ENCODE results near the gene YY1. TPM values are rescaled to one million over a fixed set of nuclear protein-coding genes. Genes with fewer than 3 reads are reported as not detected.
"Not testable (repeated sequence)": the region's sequence is repeated elsewhere in the genome, so short reads cannot be mapped to it uniquely, and the experiment has no call there.

The YY1 gene
- total and polyA plus RNA-seq, 2 of the 4 experiments (the other 2 are of a cell fraction) = 21.7 to 29.9 TPM

- H3K36me3 ChIP-seq (ENCODE audit: control insufficient read depth, insufficient read depth, low read length); H3K9me3 ChIP-seq (ENCODE audit: control insufficient read depth, insufficient read depth, low read length); dilution Hi-C loops (cut with HindIII; ENCODE audit: low sequenced_read_pairs, unreplicated experiment); H3K27ac ChIP-seq (ENCODE audit: insufficient read depth, low read length); H3K18ac ChIP-seq (ENCODE audit: low read depth, low read length); H2AFZ ChIP-seq (replicated peaks; ENCODE audit: low read length, poor library complexity); H2BK120ac ChIP-seq (ENCODE audit: low read depth, low read length); BruUV-seq (replicated peaks); H4K5ac ChIP-seq (ENCODE audit: low read depth, low read length); H3K27me3 ChIP-seq (ENCODE audit: control insufficient read depth, insufficient read depth, low read length); H3K79me1 ChIP-seq (ENCODE audit: low read depth in 1 of 2, low read length in 2 of 2); H3K9ac ChIP-seq (ENCODE audit: low read depth, low read length); H3K4me2 ChIP-seq (ENCODE audit: low read depth, low read length); H3K14ac ChIP-seq (replicated peaks; ENCODE audit: low read depth, low read length); H3K23ac ChIP-seq (ENCODE audit: low read depth, low read length); H4K8ac ChIP-seq (ENCODE audit: low read depth in 2 of 2, low read length in 2 of 2); intact Hi-C loops (cut with micrococcal nuclease); in situ Hi-C loops (cut with MboI; ENCODE audit: low sequenced_read_pairs); H2BK5ac ChIP-seq (ENCODE audit: low read depth, low read length, poor library complexity, severe bottlenecking); H2AK9ac ChIP-seq (replicated peaks; ENCODE audit: low read depth, low read length, poor library complexity); H3K4me1 ChIP-seq (ENCODE audit: control insufficient read depth, insufficient read depth, low read length); DNase-seq; H3K4ac ChIP-seq (ENCODE audit: low read depth, low read length); H3K4me3 ChIP-seq (ENCODE audit: insufficient read depth, low read depth, low read length); H2BK15ac ChIP-seq (ENCODE audit: low read depth, low read length); CTCF ChIA-PET; H3K56ac ChIP-seq (ENCODE audit: extremely low read depth, insufficient read depth, low read length); ATAC-seq (ENCODE audit: low read depth); H2BK20ac ChIP-seq (ENCODE audit: low read depth, low read length); H3K9me1 ChIP-seq (ENCODE audit: insufficient read depth, low read length); H4K20me1 ChIP-seq (ENCODE audit: insufficient read depth, low read length); H4K91ac ChIP-seq (ENCODE audit: insufficient read depth, low read depth, low read length); H2AK5ac ChIP-seq (ENCODE audit: low read depth, low read length): not testable (repeated sequence)
- POLR2A ChIA-PET (ENCODE audit: unreplicated experiment) = interaction anchor here (0.6 kb wide), 1 partner anchor 14 kb away, joined by 6 read pairs; no protein-coding TSS in a partner anchor
- no CpG with 5 or more reads among the region's 10 CpGs for WGBS, 2 experiments (ENCODE audit: extremely low coverage in 2 of 2, insufficient read length in 1 of 2)
These were observed 31.4 kb upstream of the YY1 start for GRCh38 chr14:100207588-100207987.

GRCh38 chr14:100208136-100208535 is 30.8 kb upstream of the YY1 start:
- H4K91ac ChIP-seq (ENCODE audit: insufficient read depth, low read depth, low read length); H2BK120ac ChIP-seq (ENCODE audit: low read depth, low read length); in situ Hi-C loops (cut with MboI; ENCODE audit: low sequenced_read_pairs); H4K5ac ChIP-seq (ENCODE audit: low read depth, low read length); H3K14ac ChIP-seq (replicated peaks; ENCODE audit: low read depth, low read length); H2BK15ac ChIP-seq (ENCODE audit: low read depth, low read length); intact Hi-C loops (cut with micrococcal nuclease); DNase-seq; H3K4ac ChIP-seq (ENCODE audit: low read depth, low read length); H2BK5ac ChIP-seq (ENCODE audit: low read depth, low read length, poor library complexity, severe bottlenecking); ATAC-seq (ENCODE audit: low read depth); H3K9me1 ChIP-seq (ENCODE audit: insufficient read depth, low read length); H3K56ac ChIP-seq (ENCODE audit: extremely low read depth, insufficient read depth, low read length); CTCF ChIA-PET; H3K23ac ChIP-seq (ENCODE audit: low read depth, low read length); H3K4me3 ChIP-seq (ENCODE audit: insufficient read depth, low read depth, low read length); H3K79me1 ChIP-seq (ENCODE audit: low read depth in 1 of 2, low read length in 2 of 2); H3K9ac ChIP-seq (ENCODE audit: low read depth, low read length); H2AFZ ChIP-seq (replicated peaks; ENCODE audit: low read length, poor library complexity); H2AK9ac ChIP-seq (replicated peaks; ENCODE audit: low read depth, low read length, poor library complexity); H3K4me1 ChIP-seq (ENCODE audit: control insufficient read depth, insufficient read depth, low read length); H2BK20ac ChIP-seq (ENCODE audit: low read depth, low read length); dilution Hi-C loops (cut with HindIII; ENCODE audit: low sequenced_read_pairs, unreplicated experiment); BruUV-seq (replicated peaks); POLR2A ChIA-PET (ENCODE audit: unreplicated experiment); H2AK5ac ChIP-seq (ENCODE audit: low read depth, low read length); H3K9me3 ChIP-seq (ENCODE audit: control insufficient read depth, insufficient read depth, low read length); H3K4me2 ChIP-seq (ENCODE audit: low read depth, low read length); H3K27me3 ChIP-seq (ENCODE audit: control insufficient read depth, insufficient read depth, low read length); H3K36me3 ChIP-seq (ENCODE audit: control insufficient read depth, insufficient read depth, low read length); H3K27ac ChIP-seq (ENCODE audit: insufficient read depth, low read length); H3K18ac ChIP-seq (ENCODE audit: low read depth, low read length); H4K8ac ChIP-seq (ENCODE audit: low read depth in 2 of 2, low read length in 2 of 2); H4K20me1 ChIP-seq (ENCODE audit: insufficient read depth, low read length): not testable (repeated sequence)
- WGBS, 2 experiments (ENCODE audit: extremely low coverage in 2 of 2, insufficient read length in 1 of 2) = 96% methylated on average over 15 of the region's 33 CpGs; no CpG with 5 or more reads in 1 of the 2 experiments
